ENCODE results near the gene ARNT2.

DNA sequence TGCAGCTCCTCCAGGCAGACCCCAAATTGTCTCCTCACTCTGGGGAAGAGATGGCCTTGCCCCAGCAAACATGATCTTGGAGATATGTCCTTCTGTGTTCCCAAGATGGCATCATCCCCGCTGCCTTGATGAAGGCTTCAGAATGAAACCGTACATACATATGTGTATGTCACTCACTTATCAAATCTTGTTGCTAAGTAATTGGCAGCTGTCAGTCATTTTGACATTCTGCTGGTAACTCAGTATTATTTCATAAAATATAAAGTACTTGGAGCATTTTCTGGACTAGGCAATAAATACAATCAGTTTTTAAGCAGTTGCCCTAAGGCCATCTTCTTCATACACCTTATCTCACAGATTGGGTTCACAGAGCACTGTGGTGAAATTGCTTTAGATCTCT is 62.4 kb downstream of the ARNT2 start:
- TF ChIP-seq, protein P1, sequence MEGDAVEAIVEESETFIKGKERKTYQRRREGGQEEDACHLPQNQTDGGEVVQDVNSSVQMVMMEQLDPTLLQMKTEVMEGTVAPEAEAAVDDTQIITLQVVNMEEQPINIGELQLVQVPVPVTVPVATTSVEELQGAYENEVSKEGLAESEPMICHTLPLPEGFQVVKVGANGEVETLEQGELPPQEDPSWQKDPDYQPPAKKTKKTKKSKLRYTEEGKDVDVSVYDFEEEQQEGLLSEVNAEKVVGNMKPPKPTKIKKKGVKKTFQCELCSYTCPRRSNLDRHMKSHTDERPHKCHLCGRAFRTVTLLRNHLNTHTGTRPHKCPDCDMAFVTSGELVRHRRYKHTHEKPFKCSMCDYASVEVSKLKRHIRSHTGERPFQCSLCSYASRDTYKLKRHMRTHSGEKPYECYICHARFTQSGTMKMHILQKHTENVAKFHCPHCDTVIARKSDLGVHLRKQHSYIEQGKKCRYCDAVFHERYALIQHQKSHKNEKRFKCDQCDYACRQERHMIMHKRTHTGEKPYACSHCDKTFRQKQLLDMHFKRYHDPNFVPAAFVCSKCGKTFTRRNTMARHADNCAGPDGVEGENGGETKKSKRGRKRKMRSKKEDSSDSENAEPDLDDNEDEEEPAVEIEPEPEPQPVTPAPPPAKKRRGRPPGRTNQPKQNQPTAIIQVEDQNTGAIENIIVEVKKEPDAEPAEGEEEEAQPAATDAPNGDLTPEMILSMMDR (IDR thresholded peaks at IDR 0.05), result no peak
- TF ChIP-seq POLR2A (IDR thresholded peaks at IDR 0.05), result no peak
